Fibroblast of lung (primary cell): Measurements from ENCODE around the gene ATP11A.

Experiments used
- EZH2 ChIP-seq: IDR thresholded peaks from 2 replicates; pipeline ENCODE4 v1.5.1; 2012; ENCODE audit warnings: low read length, control low read depth, mild to moderate bottlenecking; ENCODE audit errors: missing control alignments
- TF ChIP-seq, protein P1 (sequence below), 2 donors: IDR thresholded peaks in 1 of 2; conservative IDR thresholded peaks in 1 of 2; 1 replicate in 1 of 2; 2 replicates in 1 of 2; pipeline ENCODE4 v1.5.1; 2011 to 2012; ENCODE audit warnings: low read length in 2 of 2, control low read depth in 1 of 2, inconsistent platforms in 1 of 2, low read depth in 1 of 2, mild to moderate bottlenecking in 1 of 2

DNA sequence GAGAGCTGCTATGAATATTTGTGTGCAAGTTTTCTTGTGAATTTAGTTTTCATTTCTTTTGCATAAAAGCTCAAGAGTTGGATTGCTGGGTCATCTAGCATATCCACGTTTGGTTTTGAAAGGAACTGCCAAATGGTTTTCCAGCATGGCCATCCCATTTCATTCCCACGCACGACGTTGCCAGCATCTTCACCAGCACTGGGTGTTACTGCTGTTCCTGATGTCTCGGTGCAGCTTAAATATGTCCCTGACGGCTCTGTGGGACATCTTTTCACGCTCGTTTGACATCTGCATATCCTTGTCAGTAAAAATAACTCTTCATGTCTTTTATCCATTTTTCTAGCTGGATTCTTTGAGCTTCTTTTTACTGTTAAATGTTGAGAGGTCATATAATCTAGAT is 123.7 kb downstream of the ATP11A start:
- TF ChIP-seq, protein P1, sequence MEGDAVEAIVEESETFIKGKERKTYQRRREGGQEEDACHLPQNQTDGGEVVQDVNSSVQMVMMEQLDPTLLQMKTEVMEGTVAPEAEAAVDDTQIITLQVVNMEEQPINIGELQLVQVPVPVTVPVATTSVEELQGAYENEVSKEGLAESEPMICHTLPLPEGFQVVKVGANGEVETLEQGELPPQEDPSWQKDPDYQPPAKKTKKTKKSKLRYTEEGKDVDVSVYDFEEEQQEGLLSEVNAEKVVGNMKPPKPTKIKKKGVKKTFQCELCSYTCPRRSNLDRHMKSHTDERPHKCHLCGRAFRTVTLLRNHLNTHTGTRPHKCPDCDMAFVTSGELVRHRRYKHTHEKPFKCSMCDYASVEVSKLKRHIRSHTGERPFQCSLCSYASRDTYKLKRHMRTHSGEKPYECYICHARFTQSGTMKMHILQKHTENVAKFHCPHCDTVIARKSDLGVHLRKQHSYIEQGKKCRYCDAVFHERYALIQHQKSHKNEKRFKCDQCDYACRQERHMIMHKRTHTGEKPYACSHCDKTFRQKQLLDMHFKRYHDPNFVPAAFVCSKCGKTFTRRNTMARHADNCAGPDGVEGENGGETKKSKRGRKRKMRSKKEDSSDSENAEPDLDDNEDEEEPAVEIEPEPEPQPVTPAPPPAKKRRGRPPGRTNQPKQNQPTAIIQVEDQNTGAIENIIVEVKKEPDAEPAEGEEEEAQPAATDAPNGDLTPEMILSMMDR (conservative IDR thresholded peaks at IDR 0.05 in 1 of 2, IDR thresholded peaks at IDR 0.05 in 1 of 2; ENCODE audit: low read depth in 1 of 2, low read length in 2 of 2) = no peak
- no peak for TF ChIP-seq EZH2
